NCI-H1105 (cell line): ENCODE measurements around the gene SIGLEC7.

ENCODE experiments used
- DNase-seq: peaks from one replicate; lab custom pipeline; 2025; lab: John Stamatoyannopoulos, UW

Gene SIGLEC7

GRCh38 chr19:51142119-51142518 lies at the start of gene SIGLEC7:
SIGLEC7 (plus strand) TSS chr19:51142301; CDS start chr19:51142370, 69 bp downstream.
- DNase-seq, result no peak

GRCh38 chr19:51093101-51093500 lies 49.0 kb upstream of the SIGLEC7 start:
- no peak for DNase-seq

GRCh38 chr19:51093510-51094345 lies 48.4 kb upstream of the SIGLEC7 start:
- no peak for DNase-seq

- DNase-seq, result peak; percentile 47
Measured at GRCh38 chr19:51094696-51095279, 47.3 kb upstream of the SIGLEC7 start.

GRCh38 chr19:51096473-51097165 lies 45.5 kb upstream of the SIGLEC7 start:
- DNase-seq, result peak; percentile 1

- DNase-seq, result peak; percentile 49
Measured at GRCh38 chr19:51097166-51097738, 44.8 kb upstream of the SIGLEC7 start.

- no peak for DNase-seq
Measured at GRCh38 chr19:51097796-51098195, 44.3 kb upstream of the SIGLEC7 start.

GRCh38 chr19:51098365-51099046 lies 43.6 kb upstream of the SIGLEC7 start:
- no peak for DNase-seq

GRCh38 chr19:51099047-51099382 lies 43.1 kb upstream of the SIGLEC7 start:
- no peak for DNase-seq

GRCh38 chr19:51100601-51101000 lies 41.5 kb upstream of the SIGLEC7 start:
- DNase-seq, result no peak

GRCh38 chr19:51101171-51101865 lies 40.8 kb upstream of the SIGLEC7 start:
- DNase-seq, result peak; percentile 6

- no peak for DNase-seq
Measured at GRCh38 chr19:51102991-51103390, 39.1 kb upstream of the SIGLEC7 start.

GRCh38 chr19:51103926-51104341 lies 38.2 kb upstream of the SIGLEC7 start:
- DNase-seq, result no peak

GRCh38 chr19:51107406-51108065 lies 34.6 kb upstream of the SIGLEC7 start:
- no peak for DNase-seq

- peak; percentile 99 for DNase-seq
Measured at GRCh38 chr19:51108066-51108804, 33.9 kb upstream of the SIGLEC7 start, which contains the start of gene CTU1. CTU1 (minus strand) TSS chr19:51108409; CDS start chr19:51104569, 3,840 bp downstream.

- peak; percentile 67 for DNase-seq
Measured at GRCh38 chr19:51108805-51109146, 33.3 kb upstream of the SIGLEC7 start.

- DNase-seq, result no peak
Measured at GRCh38 chr19:51110666-51110971, 31.5 kb upstream of the SIGLEC7 start.

- DNase-seq, result no peak
Measured at GRCh38 chr19:51111606-51112005, 30.5 kb upstream of the SIGLEC7 start.

GRCh38 chr19:51114087-51114729 lies 27.9 kb upstream of the SIGLEC7 start:
- DNase-seq, result no peak
